Esophagus squamous epithelium (tissue), 4 donors: ENCODE measurements around the gene GABRG3.

ENCODE experiments used
- POLR2A ChIP-seq, 4 donors: fragments of 450-650 bp; IDR thresholded peaks; one replicate each; pipeline ENCODE4 v1.6.1; 2017; ENCODE audit warnings: antibody characterized with exemption in 4 of 4, mild to moderate bottlenecking in 4 of 4, moderate library complexity in 3 of 4
- TF ChIP-seq, protein P1 (sequence below), 6 experiments: fragments of 450-650 bp in 4 of 6; fragments of 200-600 bp in 2 of 6; sonication (generic) in 2 of 6; IDR thresholded peaks; one replicate each; pipeline ENCODE4 v1.5.1; 2016 to 2019; ENCODE audit warnings: antibody characterized with exemption in 6 of 6, mild to moderate bottlenecking in 4 of 6, moderate library complexity in 4 of 6

DNA sequence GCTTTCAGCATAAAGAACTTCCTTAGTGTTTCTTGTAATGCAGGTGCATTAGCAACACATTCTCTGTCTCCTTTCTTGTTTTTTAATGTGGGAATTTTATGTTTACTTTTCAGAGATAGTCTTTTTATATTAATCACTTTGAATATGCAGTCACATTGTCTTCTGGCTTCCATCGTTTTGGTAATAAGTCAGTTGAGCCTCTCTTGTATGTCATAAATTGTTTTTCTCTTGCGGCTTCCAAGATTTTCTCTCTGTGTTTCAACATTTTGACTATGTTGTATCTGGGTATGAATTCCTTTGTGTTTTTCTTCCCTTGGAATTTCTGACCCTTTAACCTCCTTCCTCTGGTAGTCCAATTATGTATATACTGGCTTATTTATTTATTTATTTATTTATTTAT, 25.3 kb downstream of the GABRG3 start:
- TF ChIP-seq, protein P1, sequence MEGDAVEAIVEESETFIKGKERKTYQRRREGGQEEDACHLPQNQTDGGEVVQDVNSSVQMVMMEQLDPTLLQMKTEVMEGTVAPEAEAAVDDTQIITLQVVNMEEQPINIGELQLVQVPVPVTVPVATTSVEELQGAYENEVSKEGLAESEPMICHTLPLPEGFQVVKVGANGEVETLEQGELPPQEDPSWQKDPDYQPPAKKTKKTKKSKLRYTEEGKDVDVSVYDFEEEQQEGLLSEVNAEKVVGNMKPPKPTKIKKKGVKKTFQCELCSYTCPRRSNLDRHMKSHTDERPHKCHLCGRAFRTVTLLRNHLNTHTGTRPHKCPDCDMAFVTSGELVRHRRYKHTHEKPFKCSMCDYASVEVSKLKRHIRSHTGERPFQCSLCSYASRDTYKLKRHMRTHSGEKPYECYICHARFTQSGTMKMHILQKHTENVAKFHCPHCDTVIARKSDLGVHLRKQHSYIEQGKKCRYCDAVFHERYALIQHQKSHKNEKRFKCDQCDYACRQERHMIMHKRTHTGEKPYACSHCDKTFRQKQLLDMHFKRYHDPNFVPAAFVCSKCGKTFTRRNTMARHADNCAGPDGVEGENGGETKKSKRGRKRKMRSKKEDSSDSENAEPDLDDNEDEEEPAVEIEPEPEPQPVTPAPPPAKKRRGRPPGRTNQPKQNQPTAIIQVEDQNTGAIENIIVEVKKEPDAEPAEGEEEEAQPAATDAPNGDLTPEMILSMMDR (IDR thresholded peaks at IDR 0.05): no peak
- no peak for TF ChIP-seq POLR2A (IDR thresholded peaks at IDR 0.05)
